ENCODE data around the gene PDZRN3.

The PDZRN3 gene

DNA sequence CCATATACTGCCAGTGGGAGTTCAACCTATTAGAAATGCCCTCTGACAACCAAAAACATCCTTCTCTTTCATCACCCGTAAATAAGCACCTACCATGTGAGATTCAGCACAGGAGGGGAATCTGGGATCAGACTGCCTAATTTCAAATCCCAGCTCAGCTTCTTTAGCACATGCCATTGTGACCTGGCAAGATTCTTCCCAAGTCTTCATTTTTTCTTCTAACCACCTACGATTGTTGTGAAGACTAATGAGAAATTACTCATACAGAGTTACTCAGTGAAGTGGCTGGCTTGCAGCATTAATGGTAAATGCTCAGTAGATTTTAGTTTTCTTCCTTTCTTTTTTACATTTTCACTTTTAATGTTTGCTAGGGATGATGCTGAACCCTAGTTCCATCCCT lies 176.7 kb downstream of the PDZRN3 start:
- DNase-seq, result no peak

- no peak for DNase-seq
These were observed 177.6 kb downstream of the PDZRN3 start for GRCh38 chr3:73447111-73447510.

- DNase-seq, result no peak
These were observed 178.2 kb downstream of the PDZRN3 start for GRCh38 chr3:73446467-73447110.

GRCh38 chr3:73442886-73443285 lies 181.9 kb downstream of the PDZRN3 start:
- no peak for DNase-seq

GRCh38 chr3:73442152-73442551 lies 182.6 kb downstream of the PDZRN3 start:
- DNase-seq, result no peak

DNA sequence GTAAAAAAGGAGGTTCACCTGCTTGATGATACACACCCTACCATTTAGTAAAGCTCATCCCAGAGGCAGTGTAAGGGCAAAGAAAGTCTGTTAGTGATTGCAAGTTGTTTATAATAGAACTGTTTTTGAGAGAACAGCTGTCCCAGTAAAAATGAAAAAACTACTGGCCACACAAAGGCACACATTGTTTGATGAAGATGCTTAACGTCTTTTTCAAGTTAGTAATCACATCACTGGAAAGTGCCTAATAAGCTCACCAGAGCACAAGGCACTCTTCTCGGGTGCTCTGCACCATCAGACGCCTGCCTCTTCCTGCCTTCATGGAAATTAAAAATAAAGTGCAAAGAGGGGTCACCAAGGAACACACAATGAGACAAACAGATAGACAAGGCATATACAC lies 186.9 kb downstream of the PDZRN3 start:
- no peak for DNase-seq

DNA sequence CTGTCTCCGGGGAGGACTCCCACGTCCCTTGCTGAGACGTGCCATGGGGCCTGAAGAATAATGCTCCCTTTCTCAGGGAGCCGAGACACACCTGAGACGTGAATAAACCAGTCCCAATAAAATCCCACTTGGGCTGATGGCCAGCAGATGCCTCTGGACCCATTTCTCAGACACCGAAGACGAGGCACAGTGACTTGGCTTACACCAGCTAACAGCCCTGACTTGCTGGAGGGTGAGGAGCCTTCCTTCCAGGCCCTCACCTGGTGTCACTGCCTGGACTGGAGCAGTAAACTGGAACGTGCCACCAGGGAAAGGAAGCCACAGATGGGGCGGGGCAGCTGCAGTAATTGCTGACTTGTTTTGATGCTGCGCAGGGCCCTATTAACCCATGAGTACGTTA lies 189.7 kb downstream of the PDZRN3 start:
- no peak for DNase-seq

DNA sequence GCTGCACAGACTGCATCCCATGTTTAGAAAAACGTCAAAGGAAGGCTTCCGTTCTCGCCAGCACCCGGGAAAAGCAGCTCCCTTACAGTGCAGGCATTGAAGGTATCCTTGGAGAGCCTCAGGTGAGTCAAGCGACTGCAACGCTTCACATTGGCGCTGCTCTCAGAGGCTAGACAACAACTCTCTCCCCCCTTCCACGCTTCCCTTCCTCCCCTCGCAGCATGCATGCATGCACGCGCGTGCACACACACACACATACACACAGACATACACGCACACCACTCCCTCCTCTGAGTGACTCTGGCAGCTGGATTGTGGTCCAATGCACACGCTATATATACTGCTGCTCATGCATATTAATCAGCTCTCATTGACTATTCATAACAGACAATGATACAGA lies 191.1 kb downstream of the PDZRN3 start:
- no peak for DNase-seq

GRCh38 chr3:73433079-73433478 lies 191.7 kb downstream of the PDZRN3 start:
- DNase-seq, result no peak

DNA sequence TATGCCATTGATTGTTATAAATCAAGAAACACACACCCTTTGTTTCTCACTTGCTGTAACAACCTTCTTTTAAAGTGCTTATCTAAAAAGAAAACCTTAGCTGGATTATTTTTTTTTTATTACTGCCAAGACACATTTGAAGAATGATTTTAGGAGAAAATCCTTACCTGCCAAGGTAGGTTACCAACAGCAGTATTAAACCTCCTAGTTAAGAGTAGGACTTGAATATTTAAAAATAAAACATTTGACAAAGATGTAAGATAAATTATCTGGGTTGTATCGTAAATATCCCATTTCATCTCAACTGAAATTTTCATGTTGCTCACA lies 192.1 kb downstream of the PDZRN3 start:
- DNase-seq, result no peak

DNA sequence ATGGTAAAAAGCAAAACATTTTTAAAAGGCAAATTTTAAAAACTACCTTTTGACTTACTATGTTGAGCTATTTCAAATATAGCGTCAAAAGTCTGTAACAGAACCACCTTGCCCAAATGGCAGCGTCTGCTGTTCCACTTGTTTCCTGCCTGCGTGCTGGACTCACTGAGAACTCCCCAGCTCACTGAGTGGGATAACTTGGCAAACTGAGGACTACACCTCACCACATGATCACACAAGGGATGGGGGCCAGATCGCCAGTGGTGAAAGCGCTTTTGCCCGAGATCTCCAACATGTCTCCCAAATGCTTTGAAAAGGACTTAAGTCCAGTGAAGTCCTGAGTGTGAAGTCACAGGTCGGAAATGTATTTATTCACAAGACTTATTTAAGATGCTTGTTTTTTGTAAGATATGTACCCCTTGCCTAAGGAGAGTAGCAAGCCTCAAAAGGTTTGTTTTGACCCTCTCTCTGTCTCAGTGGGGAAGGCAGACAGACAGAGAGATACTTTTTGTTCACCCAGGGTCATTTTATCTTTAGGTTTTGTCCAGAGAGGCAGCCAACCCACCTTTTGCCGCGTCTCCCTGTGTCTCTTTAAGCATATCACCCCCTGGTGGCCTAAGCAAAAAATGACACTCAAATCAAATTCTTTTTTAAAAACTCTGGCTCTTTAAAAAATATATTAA lies 192.6 kb downstream of the PDZRN3 start:
- DNase-seq, result peak; percentile 5

DNA sequence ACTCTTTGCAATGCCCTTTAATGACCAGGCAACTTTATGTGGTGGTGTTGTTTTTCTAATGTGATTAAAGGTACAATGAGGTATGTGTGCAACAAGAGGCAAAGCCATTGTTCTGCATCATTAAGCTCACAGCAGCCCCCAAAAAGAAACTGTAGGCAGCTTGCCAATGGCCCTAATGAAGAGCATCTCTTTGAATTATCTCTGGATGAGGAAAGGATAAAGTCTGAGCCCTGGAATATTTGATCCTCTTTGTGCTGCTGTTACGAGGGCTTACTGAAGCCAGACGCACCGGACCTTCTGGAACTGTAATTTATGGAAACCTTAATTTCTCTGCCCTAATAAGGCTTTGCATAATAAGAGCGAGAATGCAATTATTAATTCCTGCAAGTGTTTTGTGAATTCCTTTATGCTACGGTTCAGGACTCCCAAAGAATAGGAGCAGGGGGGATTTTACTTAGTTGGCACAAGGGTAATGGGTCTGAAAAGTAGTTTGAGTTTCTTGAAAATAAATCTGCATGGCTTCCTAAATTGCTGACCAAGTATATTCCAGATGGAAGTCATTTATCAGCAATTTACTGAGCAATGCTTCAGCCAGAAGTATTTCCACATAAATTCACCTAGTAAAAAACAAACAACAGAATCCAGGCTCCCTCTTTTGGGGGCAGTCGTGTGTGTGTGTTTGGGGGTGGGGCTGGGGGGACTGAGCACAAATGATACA lies 193.4 kb downstream of the PDZRN3 start:
- DNase-seq, result no peak

GRCh38 chr3:73427048-73427706 lies 197.6 kb downstream of the PDZRN3 start:
- DNase-seq, result no peak

DNA sequence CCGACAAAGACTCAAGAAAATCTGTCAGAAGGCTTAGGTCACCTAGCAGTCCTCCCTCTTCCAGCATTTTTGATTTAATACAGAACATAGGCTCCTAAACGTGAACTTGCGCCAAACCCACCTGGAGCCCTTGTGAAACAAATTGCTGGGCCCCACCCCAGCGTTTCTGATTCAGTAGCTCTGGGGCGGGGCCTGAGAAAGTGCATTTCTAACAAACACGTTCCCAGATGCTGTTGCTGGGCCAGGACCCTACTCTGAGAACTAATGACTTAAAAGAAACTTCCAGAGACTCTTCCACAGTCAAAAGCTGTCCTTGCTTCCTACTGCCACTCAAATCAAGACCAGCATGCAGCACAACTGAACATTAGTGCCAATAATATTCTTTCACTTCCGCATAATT lies 198.1 kb downstream of the PDZRN3 start:
- no peak for DNase-seq

DNA sequence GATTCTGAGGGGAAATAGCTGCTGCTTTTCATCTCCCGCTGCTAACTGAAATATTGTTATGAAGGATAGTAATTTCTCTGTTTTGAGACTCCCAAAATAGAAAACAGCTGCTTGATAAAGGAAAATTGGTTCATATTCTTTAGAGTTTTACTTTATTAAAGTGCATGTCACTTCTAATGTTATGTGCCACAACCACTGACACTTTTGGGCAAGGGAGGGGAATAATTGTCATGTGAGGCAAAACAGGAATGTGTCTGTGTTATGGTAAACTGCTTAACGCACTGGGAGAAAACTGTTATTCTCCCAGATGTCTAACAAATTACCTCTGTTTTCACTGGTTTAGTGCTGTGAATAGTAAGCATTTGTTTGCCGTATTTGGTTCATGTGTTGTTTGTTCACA lies 201.6 kb downstream of the PDZRN3 start:
- DNase-seq, result no peak

DNA sequence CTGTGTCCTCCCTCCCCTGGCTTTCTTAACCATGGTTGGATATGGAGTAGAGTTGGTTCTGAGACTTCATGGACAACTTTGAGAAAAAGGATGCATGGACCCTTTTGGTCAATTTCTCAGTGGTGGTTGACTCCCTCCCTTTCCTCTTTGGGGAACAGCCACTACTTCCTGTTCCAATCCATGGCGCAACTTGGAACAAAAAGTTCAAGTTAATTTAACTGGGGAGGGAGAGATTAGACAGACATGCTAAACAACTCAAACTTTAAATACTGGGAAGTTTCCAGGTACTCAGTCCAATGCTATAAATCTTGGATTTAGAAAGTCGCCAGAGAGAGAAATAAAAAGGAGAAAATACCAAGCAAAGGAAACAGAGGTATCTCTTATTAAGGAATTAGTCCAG lies 202.2 kb downstream of the PDZRN3 start:
- DNase-seq, result no peak

DNA sequence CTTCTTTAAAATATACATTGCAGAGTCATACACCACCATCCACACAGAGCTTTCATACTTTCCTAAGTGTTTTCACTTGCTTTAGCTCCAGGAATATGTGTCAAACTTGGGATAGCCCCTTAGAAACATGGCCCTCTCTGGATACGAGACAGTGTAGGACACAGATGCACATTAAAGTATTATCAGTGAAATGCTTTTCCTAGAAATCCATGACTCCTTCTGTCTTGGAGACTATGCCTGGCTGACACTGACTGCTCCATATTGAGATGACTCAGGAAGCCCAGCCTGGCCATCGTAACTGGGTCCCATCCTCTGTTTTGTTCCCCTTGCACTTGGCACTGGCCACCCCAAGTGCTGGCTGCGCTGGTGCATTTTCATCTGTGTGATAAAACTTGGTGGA lies 204.8 kb downstream of the PDZRN3 start:
- DNase-seq, result no peak

DNA sequence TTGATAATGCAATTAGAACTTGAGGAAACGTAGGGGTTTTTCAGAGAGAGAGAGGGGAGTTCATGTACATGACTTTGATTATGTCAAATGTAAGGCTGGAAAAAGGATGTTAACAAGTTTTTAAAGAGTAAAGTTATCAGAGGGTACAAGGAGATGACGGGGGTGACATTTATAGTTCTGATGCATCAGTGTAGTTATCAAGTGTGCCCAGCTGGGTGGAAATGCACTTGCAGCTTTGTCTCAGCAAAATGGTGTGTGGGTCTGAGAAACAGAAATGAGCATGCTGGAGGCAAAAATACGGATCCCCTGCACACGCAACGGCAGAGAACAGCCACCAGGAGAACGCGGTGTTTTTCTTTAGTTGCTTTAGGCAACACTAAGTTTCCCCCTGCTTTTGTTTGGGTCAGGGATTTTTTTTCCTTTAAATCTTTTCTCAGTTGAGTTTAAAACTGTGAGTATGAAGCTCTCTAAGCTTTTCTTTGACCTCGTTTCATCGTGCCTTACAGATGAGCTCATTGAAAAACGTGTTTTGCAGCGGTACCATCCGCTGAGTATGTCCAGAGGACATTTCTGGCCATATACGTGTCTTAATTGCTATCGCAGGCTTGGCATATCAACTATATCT lies 205.4 kb downstream of the PDZRN3 start:
- DNase-seq, result no peak

DNA sequence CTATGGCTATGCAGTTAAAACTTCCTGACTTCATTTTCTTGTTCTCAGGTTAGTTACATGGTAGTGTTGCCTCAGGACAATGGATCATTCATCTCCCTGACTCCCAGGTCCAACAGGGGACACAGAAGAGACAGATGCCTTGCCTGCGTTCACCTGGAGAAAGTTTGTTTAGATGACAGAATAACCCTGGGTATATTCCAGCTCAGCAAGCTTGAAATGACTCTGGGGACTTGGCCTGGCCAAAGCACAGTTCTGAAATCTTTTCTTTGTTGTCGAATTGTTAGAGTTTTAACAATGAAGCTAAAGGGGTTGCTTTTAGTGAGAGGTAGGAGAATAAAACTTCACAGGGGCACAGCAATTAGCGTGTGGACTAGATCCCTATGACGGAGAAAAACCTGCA lies 206.1 kb downstream of the PDZRN3 start:
- no peak for DNase-seq

DNA sequence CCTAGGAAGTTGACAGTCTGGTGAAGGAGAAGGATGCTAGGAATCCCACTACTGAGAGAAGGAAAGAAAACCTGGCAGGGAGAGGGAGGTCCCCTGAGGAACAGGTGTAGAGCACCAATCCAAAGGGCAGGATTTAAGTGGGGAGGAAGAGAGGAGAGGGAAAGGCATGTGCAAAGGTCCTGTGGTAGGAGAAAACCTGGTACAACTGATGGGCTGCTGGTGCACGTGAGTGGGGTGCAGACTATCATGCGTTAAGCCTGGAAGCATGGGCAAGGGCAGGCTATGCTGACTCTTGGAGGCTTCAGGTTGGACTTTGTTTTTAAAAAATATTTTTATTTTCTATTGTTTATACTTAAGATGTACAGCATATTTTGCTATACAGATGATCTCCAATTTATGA lies 209.6 kb downstream of the PDZRN3 start:
- no peak for DNase-seq

DNA sequence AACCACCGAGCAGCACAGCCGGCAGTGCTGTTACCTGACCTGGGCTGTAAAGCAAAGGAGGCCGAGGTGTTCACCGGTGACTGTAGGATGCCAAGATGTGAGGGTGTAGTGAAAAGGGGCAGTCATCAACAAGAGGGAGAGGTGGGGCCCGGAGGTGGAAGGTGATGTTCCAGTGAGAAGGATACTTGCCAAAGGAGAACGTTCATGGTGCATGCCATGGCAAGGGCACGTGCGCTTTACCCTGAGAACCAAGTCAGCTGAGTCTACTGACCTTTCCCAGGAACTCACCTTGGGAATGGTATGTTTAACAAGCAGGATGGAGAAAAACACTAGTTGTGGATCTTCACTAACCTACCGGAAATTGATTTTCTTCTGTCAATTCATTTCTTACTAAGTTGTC lies 211.1 kb downstream of the PDZRN3 start:
- no peak for DNase-seq

GRCh38 chr3:73411993-73412392 lies 212.7 kb downstream of the PDZRN3 start:
- DNase-seq, result no peak

DNA sequence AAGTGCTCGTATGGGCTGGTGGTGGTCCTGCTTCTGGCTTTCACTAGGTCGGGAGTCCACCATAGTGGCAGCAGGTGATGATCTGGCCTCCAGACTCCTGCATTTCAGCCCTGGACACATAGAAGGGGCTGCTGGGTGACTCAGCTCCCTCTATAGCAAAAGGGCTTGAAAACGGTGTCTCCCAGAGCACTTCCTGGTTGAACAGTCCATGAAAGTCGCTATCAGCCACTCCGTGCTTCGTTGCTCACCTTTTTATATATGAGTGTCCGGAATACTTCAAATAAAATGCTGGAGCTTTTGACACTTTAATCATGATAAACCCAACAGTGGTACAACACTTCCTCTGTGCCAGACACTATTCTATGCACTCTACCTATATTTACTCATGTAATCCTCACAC lies 213.2 kb downstream of the PDZRN3 start:
- no peak for DNase-seq
